NCI-H345 treated with DMSO at 0.1 percent for 48 hours (cell line): ENCODE results near the gene LRP5.
"Not testable (repeated sequence)": the region's sequence is repeated elsewhere in the genome, so short reads cannot be mapped to it uniquely, and the experiment has no call there.

Source experiments
- DNase-seq: peaks from one replicate; lab custom pipeline; 2025; ENCODE audit not compliant: unreplicated experiment; lab: John Stamatoyannopoulos, UW

The LRP5 gene

DNA sequence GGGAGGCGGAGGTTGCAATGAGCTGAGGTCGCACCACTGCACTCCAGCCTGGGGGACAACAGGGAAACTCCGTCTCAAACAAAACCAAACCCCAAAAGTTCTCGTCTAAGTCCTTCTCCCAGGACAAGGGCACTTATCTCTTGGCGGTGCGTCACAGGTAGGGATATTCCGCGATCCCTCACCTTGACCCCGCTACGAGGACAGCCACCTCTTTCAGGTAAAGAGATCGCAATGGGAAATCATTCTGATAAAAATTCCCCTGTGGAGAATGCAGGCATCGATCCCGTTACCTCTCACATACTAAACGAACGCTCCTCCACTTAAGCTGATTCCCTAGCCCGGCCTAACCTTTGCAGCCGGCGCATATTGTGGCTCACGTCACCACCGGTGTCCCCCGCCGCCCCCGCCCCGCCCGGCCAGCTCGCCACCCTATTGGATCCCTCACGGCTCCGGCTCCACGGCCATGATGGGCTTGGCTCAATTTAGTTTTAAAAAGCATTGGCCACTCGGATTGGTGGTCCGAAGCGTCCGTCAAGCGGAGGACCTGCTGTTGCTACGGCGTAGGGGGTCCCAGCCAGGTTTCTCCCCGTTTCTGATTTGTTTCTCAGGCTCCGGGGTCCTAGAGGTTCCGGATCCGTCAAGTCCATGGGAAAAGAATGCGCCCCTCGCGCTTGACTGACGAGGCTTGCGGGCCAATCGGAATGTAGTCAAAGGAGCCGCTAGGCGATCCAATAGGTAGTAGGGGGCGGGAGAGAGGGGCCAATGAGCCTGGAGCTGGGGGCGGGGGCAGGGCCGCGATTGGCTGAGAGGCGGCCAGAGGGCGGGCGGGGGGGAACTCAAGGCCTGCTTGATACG, 147.7 kb downstream of the LRP5 start:
- DNase-seq: peak; percentile 96

DNA sequence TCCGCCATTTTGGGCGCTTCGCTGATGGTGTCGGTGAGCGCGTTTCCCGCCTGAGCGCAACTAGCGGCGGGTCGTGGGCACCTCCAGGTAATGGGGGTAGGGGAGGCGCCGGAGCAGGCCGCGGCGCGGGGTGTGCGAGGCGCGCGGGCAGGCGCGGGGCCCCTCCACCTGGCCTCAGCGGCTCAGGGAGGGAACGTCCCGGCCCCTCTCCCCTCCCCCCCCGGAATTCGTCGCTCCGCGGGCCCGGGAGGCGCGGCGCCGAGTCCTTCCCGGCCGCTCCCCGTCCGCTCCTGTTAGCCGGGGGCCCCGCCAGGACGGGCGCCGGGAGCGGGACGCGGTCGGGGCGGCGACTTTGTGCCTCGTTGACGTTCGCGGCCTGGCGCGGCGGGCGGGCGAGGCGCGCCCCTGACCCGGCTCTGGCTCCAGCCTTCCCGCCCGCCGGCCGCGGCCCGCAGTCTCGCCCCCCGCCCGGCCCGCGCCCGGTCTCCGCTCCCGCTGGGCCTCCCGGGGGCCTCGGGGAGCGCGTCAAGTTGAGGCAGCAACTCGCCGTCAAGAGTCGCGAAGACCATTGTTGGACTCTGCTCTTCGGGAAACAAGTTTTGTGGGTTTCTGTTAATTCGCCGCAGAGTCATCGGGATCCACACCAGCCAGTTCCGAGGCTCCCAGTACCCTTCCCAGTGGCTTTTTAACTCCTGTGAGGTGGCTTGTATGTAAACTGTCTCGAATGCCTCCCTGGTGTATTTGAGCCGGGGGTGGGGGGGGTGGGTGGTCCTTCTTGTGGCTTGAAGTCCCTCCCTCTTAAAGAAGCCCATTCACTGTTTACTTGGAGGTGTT, 148.6 kb downstream of the LRP5 start, which contains the start of gene PPP6R3:
TSS of gene PPP6R3 (plus strand) at position 12 of the 834 bp plus-strand sequence. CDS start 76,913 bp downstream, outside the sequence.
- DNase-seq: no peak

DNA sequence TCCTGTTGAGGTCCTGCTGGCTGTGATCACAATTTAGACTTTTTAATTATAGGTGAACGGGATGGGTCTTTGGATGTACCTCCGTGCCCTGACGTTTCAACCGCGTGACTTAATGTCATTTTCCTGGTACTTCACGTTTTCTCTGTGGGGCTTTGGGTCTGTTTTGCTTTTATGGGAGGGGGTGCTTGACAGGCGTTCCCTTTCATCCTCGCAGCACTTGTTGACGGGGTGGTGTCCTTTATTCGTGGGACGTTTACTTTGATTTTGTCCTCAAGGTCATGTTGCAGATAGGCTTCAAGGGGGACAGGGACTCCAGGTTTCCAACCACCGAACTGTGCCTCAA, 149.2 kb downstream of the LRP5 start:
- DNase-seq: no peak

DNA sequence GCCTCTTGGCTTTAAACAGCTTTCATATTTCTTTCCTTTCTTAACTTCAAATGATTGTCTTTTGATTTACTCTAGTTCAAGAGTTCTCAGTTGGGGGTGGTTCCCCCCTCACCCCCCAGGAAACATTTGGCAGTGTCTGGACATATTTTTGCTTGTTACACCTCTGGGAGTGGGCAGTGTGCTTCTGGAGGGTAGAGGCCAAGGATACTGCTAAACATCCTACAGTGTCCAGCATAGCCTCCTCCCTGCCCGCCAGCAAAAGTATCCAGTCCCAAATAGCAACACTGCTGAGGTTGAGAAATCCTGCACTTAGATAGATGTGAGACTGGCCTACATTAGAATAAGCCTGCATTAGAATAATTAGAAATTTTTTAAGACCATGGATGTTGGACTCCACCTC, 151.3 kb downstream of the LRP5 start:
- DNase-seq: no peak

DNA sequence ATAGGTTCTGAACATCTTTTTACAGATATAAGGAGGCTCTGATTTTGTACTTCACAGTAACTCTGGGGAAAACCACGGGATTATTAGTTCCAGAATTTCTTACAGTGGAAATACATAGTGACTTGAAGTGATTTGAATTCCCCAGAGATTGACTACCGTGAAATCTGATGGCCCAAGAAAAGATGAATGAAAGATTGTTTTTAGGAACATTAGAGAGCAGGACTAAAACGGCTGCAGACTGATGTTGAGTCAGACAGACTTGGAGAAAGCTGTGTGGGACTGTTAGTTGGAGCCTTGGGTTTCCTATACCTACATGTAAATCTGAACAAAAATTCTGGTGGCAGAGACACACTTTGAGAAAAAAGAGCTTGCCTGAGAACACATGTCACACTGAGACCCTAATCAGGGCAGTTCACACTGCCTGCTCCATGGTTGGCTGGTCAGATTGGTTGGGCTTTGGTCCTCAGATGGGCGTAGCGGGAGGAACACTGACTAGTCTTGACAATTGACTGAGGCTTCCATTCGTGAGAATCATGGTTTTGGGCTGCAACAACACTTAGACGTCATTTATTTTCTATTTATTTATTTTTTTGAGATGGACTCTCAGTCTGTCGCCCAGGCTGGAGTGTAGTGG, 154.9 kb downstream of the LRP5 start:
- DNase-seq: no peak

DNA sequence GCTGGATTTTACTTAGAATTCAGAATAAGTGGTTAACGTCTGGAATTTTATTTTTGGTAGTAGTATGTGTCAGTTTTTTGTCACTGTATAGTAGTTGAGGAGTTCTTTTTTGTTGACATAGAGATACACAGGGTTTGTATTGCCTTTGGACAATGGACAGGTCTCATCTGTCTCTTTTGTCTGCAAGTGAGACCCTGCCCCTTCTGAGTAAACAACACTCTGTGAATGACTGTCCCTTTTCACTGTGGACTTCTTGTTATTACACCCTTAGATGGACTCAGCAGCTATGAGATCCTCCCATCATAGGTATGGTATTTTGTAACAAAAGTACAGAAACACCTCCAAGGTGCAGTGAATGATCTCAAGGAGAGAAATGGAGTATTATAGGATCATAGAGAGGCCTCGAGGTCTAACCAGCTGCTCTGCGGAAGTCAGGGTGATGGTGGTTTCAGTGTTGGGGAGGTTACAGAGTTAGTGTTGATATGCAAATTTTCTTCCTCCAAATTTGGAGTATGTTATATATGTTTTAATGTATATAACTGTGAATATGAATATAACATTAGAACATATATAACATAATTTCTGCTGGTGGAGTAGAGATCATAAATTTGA, 155.9 kb downstream of the LRP5 start:
- no peak for DNase-seq

DNA sequence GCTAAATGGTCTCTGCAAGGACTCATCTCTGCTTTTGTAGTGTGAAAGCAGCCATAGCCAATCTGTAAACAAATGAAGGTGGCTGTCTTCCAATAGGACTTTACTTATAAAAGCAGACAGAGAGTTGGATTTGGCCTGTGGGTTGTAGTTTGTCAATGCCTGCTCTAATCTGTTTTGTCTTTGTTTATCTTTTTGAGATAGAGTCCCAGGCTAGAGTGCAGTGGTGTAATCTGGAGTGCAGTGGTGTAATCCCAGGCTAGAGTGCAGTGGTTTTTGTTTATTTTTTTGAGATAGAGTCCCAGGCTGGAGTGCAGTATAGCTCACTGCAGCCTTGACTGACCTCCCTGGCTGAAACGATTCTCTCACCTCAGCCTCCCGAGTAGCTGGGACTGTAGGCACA, 156.7 kb downstream of the LRP5 start:
- no peak for DNase-seq

DNA sequence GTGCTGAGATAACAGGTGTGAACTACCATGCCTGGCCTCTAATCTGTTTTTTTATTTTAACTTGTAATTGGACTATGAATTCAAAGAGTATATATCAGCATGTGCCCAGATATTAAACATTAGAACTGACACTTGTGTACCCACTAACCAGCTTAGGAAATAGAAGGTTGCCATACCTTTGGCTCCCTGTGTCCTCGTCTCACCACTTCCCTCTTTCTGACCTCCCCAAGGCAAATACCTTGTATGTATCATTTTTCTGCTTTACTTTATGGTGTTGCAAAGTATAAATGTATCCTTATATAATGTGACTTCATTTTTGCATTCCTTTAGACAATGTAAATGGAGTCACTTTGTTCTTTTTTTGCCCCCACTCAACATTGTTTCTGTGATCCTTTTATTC, 157.3 kb downstream of the LRP5 start:
- no peak for DNase-seq

DNA sequence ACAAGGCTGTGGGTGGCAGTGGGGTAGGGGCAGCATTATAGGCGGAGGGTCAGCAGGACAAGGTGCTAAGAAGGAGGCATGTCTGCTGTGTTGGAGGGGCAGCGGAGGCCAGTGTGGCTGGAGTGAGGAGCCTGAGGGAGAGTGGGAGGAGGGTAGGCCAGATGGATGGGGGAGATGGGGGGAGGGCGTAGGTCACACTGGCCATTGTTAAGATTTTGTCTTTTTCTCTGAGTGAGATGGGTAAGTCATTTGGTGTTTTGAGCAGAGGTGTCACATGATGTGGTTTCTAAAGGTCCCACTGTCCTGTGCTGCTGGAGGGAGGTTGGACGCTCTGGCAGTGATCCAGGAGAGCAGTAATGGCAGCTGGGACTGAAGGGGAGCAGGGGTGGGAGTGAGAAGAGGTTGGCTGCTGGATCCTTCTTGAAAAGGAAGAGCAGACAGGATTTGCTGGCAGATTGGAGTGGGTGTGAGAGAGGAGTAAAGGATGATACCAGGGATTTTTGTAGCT, 158.0 kb downstream of the LRP5 start:
- DNase-seq: peak; percentile 11

DNA sequence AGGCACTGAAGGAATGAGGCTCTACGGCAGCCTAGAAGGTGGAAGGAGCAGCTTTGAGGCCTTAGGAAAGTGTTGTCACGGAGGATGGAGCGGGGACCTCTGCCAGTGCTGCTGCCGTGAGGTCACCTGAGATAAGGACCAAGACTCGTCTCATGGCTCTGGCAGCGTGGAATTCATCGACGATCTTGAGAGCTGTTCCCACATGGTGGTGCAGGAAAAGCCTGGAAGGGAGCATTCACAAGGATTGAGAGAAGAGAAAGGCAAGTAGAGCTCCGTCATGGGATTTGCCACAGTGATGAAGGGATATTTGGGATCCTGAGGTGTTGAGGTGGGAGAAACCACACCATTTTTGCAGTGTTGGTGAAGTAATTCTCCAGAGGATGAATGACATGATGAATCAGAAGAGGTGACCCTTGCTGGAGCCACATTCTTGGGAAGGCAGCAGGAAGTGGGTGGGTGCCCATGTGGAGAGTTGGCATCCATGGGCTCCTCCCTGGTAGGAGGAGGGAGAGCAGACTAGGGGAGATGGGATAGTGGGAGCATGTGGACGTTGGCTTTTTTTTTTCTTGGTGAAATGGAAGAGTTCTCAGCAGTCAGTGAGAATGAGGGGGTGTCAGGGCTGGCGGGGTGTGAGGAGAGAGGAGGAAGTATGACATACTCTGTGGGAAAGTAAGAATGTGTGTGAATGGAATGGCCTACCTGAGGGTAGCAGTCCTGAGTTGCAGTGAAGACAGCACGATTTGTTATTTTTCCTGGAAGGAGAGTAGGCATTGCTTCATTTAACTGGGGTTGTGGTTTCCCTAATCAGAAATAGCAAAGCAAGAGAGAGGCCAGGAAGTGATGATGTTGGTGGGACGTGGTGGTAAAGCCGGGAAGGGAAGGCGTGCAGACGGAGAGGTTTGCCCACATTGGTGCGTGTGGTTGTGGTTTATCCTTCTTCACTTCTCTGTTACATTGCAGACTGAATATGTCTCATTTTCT, 159.3 kb downstream of the LRP5 start:
- DNase-seq: no peak

DNA sequence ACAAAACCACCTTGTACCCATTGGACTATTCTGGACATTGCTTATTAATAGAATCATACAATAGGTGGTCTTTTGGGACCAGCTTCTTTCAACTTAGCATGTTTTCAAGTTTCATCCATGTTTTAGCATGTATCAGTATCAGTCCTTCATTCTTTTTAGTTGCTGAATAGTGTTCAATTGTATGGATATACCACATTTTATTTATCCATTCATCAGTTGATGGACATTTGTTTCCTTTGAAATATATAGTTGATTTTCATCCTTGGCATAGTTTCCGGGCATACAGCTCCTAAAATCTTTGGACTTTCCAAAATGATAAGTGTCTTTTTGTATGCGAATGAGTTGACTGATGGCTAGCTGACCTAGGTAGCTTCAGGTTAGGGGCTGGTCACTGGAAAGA, 160.4 kb downstream of the LRP5 start:
- DNase-seq: no peak

DNA sequence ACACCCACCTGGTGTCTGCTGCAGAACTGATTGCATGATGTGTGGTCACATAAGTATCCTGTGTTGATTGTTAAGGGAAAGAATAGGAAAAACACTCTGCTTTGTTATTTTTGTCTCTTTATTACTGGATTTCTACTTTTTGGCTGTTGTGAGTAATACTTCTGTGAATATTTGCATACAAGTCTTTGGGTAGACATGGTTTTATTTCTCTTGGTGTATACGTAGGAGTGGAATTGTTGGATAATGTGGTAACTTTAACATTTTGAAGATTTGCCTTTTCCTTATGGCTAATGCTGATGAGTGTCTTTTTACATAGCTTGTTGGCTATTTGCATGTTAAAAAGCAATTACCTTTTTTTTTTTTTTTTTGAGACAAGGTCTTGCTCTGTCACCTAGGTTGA, 161.3 kb downstream of the LRP5 start:
- DNase-seq: no peak

DNA sequence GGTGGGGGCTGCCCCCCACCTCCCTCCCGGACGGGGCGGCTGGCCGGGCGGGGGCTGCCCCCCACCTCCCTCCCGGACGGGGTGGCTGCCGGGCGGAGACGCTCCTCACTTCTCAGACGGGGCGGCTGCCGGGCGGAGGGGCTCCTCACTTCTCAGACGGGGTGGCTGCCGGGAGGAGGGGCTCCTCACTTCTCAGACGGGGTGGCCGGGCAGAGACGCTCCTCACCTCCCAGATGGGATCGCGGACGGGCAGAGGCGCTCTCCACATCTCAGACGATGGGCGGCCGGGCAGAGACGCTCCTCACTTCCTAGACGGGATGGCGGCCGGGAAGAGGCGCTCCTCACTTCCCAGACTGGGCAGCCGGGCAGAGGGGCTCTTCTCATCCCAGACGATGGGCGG, 163.2 kb downstream of the LRP5 start:
- not testable (repeated sequence) for DNase-seq

DNA sequence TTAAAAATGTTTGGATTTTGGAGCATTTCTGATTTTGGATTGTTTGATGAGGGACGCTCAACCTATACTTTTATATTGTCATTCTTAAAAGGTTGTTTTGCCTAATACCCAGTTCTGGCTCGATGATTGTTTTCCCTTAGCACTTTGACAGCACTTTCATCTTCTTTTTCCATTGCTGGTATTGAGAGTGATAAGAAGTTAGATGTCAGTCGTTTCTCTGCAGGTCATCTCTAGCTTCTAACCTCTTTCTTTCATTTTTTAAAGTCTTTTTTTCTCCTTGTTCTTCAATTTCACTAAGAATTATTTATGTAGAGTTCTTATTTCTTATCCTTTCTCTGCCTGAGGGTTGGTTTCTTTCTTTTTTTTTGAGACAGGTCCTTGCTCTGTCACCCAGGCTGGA, 167.0 kb downstream of the LRP5 start:
- no peak for DNase-seq

DNA sequence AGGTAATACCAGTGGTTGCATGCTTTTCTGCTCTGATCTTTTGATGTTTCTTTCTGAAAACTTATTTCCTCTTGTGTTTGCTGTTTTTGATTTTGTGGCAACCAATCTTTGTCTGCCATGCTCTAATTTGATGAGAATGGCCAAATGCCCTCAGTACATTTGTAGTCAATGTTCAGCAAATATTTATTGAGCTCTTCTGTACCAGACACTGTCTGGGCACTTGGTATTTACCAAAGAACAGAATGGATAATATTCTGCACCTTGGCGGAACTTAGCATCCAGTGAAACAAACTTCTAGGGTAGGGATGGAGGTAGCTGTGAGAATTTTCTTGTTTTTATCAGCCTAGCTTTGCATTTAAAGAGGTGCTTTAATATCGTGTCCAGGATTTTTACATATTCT, 167.8 kb downstream of the LRP5 start:
- DNase-seq: no peak

DNA sequence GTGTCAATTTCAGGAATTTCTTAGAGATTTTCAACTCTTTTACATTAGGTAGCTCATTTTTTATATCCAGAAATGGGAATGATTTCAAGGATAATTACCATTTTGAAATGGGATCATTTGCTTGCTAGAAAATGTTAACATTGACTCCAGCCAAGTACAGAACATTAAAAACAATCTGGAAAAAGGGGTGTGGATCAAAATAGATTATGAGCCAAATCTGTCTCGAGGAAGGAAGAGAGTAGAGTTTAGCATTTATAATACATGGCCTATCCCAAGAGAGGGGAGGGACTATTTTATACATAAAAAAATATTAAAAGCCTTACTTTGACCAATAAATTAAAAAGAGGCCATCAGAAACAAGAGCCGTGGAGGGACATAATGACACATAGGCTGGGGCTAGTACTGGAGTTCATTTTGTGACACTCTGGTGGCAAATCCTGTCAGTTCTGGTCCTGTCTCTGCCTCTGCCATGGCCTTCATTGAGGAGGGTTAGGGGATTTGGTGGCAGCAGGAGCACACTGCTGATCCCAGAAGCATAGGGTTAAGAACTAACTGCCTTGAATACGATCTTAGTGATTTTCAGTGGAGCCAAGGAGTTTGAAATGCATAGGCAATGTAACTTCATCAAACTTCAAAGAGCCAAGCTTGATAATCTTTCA, 168.6 kb downstream of the LRP5 start:
- DNase-seq: no peak

DNA sequence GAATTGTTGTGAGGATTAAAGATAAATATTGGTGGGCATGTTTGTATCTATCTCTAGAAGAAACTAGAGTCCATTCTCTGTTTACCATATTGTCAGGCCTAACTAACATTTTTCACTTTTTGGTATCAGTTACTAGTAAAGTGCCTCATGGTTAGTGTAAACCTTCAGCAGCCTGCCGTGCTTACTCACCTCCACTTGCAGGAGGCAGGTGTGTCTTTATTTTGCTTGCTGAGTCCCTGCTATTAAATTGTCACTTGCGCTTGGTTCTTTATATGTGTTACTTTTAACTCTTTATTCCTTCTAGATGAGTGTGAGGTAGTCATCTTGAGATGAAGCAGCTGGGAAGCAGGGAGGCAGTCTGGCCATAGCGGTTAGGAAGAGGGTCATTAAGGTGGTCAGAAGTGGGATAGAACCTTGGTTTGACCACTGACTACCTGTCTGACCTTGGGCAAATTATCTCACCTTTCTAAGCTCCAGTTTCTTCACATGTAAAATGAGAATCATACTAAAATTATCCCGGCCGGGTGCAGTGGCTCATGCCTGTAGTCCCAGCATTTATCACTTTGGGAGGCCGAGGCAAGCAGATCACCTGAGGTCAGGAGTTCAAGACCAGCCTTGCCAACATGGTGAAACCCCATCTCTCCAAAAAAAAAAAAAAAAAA, 169.3 kb downstream of the LRP5 start:
- DNase-seq: no peak

DNA sequence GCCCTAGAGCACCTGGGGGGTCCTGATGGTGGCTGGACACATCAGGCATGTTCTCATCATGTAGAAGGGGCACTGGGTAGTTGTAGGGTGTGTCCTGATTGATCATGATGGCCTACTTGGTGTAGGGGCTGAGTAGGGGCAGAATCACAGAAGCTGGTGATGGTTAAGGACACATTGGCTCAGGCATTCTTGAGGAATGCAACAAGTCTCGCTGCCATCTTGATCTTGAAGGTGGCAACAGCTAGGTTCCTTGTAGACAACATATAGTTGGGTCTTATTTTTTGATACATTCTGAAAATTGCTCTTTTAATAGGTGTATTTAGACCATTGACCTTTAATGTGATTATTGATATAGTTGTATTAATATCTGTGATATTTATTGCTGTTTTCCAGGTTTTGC, 176.2 kb downstream of the LRP5 start:
- no peak for DNase-seq

DNA sequence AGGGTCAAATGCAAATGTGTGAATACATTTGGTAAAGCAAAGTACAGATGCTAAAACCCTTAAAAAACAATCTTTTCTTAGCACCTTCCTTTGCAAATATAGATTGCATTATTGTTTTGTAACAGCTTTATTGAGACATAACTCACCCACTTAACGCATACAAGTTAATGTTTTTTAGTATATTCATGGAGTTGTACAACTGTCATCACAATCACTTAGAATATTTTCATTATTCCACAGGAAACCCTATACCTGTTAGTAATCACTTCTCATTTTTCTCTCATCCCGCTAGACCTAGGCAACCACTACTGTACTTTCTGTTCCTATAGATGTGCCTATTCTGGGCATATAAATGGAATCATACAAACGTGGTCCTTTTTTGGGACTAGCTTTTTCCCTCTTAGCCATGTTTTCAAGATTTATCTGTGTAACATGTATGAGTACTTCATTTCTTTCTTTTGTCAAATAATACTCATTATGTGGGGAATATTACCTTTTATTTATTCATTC, 182.9 kb downstream of the LRP5 start:
- DNase-seq: no peak
